NCI-H2107 (cell line): ENCODE measurements around the gene EIF3B.
"Not testable (repeated sequence)": the region's sequence is repeated elsewhere in the genome, so short reads cannot be mapped to it uniquely, and the experiment has no call there.

ENCODE experiments used
- DNase-seq: peaks from one replicate; lab custom pipeline; 2025; lab: John Stamatoyannopoulos, UW

The EIF3B gene

GRCh38 chr7:2347351-2348063 lies 7.1 kb upstream of the EIF3B start:
- DNase-seq, result not testable (repeated sequence)

- no peak for DNase-seq
Observed at GRCh38 chr7:2350055-2350454, 4.6 kb upstream of the EIF3B start.

GRCh38 chr7:2350861-2351260 lies 3.8 kb upstream of the EIF3B start:
- no peak for DNase-seq

GRCh38 chr7:2353113-2353935 lies 1.3 kb upstream of the EIF3B start:
- DNase-seq, result no peak

- peak; percentile 88 for DNase-seq
Observed at GRCh38 chr7:2353936-2354185, 766 bp upstream of the EIF3B start.

- no peak for DNase-seq
Observed at GRCh38 chr7:2354939-2355704, 495 bp downstream of the EIF3B start.

GRCh38 chr7:2355705-2356008 lies 1.0 kb downstream of the EIF3B start:
- no peak for DNase-seq

GRCh38 chr7:2357165-2357564 lies 2.5 kb downstream of the EIF3B start:
- DNase-seq, result no peak

GRCh38 chr7:2357571-2357970 lies 2.9 kb downstream of the EIF3B start:
- no peak for DNase-seq

- DNase-seq, result no peak
Observed at GRCh38 chr7:2358968-2359527, 4.4 kb downstream of the EIF3B start.

- no peak for DNase-seq
Observed at GRCh38 chr7:2359610-2360009, 5.0 kb downstream of the EIF3B start.

GRCh38 chr7:2360796-2361195 lies 6.2 kb downstream of the EIF3B start:
- DNase-seq, result no peak

GRCh38 chr7:2362385-2363088 lies 7.9 kb downstream of the EIF3B start:
- DNase-seq, result no peak

GRCh38 chr7:2369139-2369538 lies 14.5 kb downstream of the EIF3B start:
- no peak for DNase-seq

- no peak for DNase-seq
Observed at GRCh38 chr7:2371329-2371728, 16.7 kb downstream of the EIF3B start.

GRCh38 chr7:2372724-2373123 lies 18.1 kb downstream of the EIF3B start:
- DNase-seq, result no peak

GRCh38 chr7:2373124-2373556 lies 18.5 kb downstream of the EIF3B start:
- DNase-seq, result no peak

- no peak for DNase-seq
Observed at GRCh38 chr7:2373646-2374045, 19.0 kb downstream of the EIF3B start.

- no peak for DNase-seq
Observed at GRCh38 chr7:2374401-2374800, 19.8 kb downstream of the EIF3B start.

GRCh38 chr7:2374830-2375728 lies 20.5 kb downstream of the EIF3B start:
- DNase-seq, result no peak
